Measurements from ENCODE around the gene FRAT2.
A peak's percentile ranks its signal among the peaks of the same experiment; 100 is the strongest.
"Not testable (repeated sequence)": the region's sequence is repeated elsewhere in the genome, so short reads cannot be mapped to it uniquely, and the experiment has no call there.

The FRAT2 gene

GRCh38 chr10:97356318-97356914 lies 21.9 kb upstream of the FRAT2 start:
- DNase-seq = no peak

GRCh38 chr10:97355571-97355975 lies 21.0 kb upstream of the FRAT2 start:
- no peak for DNase-seq

- no peak for DNase-seq
These were observed 19.4 kb upstream of the FRAT2 start for GRCh38 chr10:97353945-97354344.

DNA sequence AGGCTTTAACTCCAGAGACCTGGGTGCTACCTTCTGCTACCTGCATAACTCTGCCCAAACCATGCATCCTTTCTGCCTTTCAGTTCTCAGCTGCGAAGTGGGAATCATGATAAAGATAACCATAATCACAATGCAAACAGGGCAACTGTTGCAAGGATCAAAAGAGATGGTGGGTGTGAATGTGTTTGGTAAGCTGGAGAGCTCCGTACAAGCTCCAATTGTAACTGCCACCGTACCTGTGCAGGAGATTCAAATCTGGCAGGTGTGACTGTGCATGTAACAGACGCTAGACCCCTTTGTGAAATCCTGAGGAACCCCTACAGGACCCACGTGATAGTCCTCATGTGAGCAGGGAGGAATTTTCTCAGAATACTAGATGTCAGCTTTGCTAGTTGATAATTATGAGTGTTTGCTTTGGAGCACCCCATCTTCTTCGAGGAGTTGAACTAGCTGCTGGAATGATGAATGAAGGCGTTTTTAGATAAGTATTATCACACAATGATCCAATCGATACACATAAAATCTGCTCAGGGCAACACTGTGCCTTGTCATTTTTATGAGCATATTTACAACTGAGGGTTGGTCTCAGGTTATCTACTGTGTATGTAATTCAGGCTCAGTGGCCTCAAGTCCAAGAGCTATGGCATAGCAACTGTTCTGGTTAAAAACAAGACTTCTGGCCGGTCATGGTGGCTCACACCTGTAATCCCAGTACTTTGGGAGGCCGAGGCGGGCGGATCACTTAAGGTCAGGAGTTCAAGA lies 15.4 kb upstream of the FRAT2 start:
- no peak for DNase-seq

- DNase-seq = no peak
These were observed 12.8 kb upstream of the FRAT2 start for GRCh38 chr10:97347317-97347716.

DNA sequence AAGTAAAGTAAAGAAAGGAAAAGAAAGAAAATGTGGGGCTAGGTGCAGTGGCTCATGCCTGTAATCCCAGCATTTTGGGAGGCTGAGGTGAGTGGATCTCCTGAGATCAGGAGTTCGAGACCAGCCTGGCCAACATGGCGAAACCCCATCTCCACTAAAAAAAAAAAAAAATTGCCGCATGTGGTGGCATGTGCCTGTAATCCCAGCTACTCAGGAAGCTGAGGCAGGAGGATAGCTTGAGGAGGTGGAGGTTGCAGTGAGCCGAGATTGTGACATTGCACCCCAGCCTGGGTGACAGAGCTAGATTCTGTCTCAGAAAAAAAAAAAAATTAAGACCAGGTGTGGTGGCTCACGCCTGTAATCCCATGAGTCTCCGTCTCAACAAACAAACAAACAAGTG lies 9.1 kb upstream of the FRAT2 start:
- not testable (repeated sequence) for DNase-seq

GRCh38 chr10:97341416-97341815 lies 6.9 kb upstream of the FRAT2 start:
- DNase-seq = no peak

DNA sequence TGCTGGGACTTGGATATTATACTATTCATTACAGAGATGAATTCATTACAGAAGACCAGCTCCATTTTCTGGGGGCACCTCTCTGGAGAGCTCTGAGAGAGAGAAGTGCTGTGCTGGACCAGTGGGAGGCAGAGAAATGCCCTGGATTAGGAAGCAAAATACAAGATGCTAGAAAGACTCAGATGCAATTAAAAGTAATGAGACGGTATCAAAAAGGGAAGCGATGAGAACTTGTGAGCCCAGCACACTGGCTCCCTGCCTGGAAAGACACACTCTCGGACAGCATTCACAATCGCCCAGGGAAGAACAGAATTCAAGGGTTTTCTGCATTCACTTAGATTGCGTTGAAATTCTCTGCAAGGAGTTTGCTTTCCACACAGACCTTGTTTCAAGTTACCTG lies 3.5 kb upstream of the FRAT2 start:
- no peak for DNase-seq

DNA sequence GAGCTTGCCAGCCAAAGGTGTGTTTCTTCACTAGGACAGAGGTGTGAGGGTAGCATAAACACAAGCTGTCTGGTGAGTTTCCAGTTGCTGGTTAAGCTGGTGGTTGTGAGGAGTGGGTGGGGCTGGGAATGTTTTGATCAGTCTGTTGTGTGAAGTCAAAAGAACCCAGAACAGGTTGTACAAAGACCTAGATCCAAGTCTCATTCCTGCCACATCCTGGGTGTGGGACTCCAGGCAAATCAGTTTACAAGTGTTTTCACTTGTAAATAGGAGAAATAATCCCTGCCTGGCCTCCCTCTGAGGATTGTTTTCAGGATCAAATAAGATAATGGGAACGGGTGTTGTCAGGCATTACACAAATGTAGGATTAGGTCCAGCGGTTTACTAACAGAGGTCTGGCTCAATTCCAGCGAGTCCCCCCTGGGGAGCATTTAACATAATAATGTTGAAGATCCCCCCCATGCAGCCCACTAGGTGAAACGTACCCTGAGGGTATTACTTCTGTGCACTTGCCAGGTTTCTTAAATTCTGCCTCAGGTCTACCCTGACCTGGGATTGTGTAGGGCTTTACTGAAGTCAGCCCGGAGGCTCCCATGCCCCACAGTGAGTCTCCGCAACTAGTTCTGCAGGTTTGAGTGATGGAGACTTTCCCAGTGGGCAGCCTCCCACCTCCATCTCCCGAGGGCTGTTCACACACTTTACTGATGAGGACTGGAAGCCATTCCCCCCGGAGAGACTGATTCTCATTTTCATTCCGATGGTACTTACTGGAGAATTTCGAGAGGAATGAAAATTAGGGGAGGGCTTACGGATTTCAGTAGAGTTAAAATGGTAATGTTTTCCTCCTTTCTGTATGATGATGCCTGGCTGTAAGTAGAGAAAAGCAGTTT lies 2.7 kb upstream of the FRAT2 start:
- peak; percentile 78 for DNase-seq

GRCh38 chr10:97336446-97336845 lies 1.9 kb upstream of the FRAT2 start:
- DNase-seq = no peak

DNA sequence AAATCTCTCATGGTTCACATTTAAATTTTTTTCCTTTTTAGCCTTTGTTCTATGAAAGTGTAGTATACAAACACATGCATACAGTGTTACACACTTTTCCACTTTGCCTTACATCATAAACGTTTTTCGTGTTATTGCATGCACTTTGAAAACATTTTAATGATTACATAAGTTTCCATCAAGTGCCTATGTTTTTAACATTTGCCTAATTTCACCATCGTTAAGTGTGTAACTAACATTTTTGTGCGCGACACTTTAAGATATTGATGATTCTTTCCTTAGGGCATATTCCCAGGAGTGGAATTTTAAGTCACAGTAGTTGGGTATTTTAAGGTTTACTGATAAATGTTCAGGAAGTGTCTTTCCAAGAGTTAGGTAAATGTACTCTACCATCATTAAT lies 1.5 kb upstream of the FRAT2 start:
- no peak for DNase-seq

DNA sequence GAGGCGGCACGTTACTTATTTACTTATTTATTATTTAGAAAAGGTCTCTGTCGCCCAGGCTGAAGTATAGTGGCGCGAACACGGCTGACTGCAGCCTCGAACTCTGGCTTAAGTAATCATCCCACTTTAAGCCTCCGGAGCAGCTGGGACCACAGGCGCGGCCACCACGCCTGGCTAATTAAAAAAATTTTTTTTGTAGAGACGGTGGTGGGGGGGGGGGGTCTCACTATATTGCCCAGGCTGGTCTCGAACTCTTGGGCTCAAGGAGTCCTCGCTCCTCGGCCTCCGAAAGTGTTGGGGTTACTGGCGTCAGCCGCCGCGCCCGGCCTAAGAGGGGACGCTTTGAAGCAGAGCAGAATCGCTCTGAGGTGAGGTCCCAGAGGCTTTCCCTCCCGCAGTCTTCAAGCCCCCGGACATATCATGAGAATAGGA lies 675 bp upstream of the FRAT2 start:
- peak; percentile 25 for DNase-seq

DNA sequence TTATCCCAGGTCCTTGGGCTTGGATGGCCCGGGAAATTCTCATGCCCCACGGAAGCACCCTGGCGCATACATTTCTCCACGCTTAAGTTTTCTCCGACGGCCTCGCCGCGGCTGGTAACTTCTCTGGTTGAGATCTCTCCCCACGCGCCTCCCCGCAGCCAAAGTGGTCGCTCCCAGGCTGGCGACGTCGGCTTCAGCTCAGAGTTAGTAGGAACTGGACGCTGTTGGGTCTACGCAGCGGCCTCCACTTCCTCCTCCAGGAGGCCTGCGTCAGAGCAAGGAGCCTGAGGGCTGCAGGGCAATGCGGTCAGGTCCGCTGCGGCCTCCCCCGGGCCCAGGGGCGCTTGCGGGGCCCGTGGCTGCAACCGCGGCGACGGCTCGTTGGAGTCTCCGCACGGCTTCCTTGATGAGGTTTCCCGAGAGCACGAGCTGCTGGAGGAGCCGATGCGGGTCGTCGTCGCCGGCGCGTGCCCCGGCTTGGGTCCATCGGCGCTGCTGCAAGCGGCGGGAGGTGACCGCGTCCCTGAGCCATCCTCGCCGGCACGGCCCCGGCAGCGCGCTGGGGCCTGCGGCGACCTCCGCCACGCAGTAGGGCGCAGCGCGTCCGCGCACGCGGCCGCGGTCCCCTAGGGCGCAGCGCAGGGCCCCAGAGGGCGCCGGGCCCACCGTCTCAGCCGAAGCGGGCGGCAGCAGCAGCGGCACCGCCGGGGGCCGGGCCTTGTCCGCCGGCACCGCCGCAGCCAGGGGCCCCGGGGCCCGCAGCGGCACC lies 744 bp downstream of the FRAT2 start:
- peak; percentile 53 for DNase-seq

GRCh38 chr10:97333351-97333600 lies 1.3 kb downstream of the FRAT2 start:
- no peak for DNase-seq

DNA sequence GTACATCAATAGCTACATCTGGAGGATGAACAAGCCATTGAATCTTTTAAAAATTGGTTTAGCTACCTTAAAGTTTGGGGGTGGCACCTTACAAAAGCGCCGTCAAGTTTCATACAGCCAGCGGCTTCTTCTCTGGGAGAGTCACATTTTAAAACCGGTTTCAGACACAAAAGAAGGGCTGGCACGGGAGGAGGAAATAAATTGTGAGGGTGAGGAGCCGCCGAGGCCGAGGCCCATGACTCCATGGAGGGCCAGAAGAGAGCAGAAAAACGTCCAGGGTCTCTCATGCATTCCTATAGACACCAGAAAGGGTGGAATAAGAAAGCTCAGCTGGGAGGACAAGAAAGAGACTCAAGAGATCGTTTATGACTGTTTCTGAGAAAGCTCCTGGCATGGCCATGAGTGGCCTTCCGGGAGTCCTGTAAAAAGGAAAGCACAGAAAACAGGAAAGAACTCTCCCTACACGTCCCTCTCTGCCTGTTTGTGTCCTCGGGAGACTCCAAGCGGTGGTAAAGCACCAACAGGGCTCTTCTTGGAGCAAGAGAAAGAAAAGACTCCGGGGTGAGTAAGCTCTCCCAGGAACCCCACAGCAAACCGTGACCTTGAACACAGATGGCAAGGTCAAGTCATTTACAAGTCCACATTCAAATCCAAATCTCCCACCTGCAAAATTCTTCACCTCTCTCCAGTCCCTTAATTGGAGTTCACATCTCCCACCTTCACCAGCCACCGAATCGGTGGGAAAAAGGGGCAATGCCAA lies 1.8 kb downstream of the FRAT2 start:
- DNase-seq = no peak

GRCh38 chr10:97331153-97331703 lies 3.3 kb downstream of the FRAT2 start:
- no peak for DNase-seq

- no peak for DNase-seq
These were observed 4.8 kb downstream of the FRAT2 start for GRCh38 chr10:97329766-97330165.

DNA sequence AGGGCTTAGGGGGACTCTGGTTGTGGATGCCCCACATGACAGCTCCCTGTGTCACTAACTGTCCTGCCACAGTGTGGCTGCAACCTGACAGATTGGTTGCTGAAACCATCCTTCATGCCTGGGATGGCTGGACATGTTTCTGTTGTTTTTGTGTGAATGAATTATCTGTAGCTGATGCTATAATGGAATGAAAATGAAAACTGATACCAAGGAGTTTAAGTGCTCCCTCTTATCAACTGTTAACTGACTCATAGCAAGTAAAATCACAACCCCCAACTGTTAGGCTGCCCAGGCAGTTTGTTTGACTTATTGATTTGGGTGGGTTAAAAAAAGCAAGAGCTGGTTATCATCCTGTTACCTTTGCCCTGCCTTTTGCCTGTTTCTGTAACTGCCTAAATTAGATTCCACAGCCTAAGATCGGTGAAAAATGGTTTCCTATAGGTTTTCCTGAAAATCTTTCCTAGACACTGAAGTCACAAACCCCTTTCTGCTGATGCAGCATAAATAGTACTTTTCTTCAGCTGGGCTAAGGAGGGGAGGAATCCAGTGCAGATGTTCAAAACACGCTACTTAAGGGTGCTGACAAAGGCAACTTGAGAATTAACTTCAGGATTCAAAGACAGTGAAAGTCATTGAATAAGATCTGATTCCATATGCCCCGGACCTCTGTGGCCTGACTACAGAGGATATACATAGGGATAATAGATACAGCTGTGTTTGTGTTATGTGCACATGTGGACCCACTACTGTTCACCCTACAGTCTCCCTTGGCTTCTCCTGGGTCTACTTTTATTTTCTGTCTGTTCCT lies 5.7 kb downstream of the FRAT2 start:
- DNase-seq = peak; percentile 59

DNA sequence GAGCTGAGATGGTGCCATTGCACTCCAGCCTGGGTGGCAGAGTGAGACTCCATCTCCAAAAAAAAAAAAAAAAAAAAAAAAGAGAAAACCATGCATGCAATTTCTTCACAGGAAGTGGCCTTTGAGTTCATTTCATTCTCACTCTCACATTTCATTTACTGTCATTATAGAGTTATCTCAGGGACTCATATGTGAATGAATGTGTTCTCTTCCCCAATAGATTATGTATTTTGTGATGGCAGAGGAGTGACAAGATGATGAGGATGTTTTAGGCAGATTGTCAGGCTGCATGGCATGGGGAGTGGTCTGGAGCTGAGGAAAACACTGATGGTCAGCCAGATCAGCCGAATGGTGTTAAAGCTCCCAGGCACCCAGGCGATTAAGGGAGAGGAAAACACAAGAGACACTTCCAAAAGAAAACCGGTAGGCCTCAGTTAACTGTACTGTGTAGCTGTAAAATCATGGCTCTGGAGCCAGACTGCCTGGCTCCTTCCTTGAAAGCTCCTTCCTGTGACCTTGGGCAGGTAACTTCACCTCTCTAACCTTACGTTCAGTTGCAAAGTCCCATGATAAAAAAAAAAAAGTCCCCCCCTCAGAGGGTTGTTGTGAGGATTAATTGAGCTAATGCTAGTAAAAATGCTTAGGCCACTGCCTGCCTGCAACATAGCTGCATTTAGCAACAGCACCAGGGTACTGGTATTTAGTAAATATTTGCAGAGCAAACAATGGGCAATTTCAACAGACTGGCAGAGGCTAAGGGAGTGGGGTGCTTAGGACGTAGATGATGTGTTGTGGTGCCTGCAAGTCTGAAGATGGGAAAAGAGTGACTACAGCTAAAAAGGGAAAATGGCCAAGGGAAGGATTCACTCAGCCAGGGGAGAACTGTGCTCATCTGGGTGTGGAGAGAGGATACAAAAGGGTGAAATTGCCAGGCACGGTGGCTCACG lies 6.9 kb downstream of the FRAT2 start:
- DNase-seq = peak; percentile 66

GRCh38 chr10:97325754-97326153 lies 8.8 kb downstream of the FRAT2 start:
- DNase-seq = peak; percentile 27
